ENCODE measurements around the gene SARNP.

GRCh38 chr12:55843431-55843830, 25.9 kb upstream of the SARNP start:
- TF ChIP-seq EZH2 (IDR thresholded peaks at IDR 0.05; ENCODE audit: borderline replicate concordance, low read length) = no peak
- TF ChIP-seq CTCF (IDR thresholded peaks at IDR 0.05; ENCODE audit: low read length) = no peak
